Measurements from ENCODE around the gene PTX3.

The PTX3 gene

DNA sequence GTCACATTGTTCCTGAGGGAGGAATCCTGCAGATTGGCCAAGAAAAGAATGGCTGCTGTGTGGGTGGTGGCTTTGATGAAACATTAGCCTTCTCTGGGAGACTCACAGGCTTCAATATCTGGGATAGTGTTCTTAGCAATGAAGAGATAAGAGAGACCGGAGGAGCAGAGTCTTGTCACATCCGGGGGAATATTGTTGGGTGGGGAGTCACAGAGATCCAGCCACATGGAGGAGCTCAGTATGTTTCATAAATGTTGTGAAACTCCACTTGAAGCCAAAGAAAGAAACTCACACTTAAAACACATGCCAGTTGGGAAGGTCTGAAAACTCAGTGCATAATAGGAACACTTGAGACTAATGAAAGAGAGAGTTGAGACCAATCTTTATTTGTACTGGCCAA, 6.1 kb downstream of the PTX3 start:
- DNase-seq (ENCODE audit: low read depth): no peak
- no peak overlapping the region for H3K4me3 ChIP-seq (ENCODE audit: low read depth, low read length)
- TF ChIP-seq, protein P1, sequence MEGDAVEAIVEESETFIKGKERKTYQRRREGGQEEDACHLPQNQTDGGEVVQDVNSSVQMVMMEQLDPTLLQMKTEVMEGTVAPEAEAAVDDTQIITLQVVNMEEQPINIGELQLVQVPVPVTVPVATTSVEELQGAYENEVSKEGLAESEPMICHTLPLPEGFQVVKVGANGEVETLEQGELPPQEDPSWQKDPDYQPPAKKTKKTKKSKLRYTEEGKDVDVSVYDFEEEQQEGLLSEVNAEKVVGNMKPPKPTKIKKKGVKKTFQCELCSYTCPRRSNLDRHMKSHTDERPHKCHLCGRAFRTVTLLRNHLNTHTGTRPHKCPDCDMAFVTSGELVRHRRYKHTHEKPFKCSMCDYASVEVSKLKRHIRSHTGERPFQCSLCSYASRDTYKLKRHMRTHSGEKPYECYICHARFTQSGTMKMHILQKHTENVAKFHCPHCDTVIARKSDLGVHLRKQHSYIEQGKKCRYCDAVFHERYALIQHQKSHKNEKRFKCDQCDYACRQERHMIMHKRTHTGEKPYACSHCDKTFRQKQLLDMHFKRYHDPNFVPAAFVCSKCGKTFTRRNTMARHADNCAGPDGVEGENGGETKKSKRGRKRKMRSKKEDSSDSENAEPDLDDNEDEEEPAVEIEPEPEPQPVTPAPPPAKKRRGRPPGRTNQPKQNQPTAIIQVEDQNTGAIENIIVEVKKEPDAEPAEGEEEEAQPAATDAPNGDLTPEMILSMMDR (IDR thresholded peaks at IDR 0.05; ENCODE audit: insufficient read depth, low read depth, low read length, missing control alignments): no peak

DNA sequence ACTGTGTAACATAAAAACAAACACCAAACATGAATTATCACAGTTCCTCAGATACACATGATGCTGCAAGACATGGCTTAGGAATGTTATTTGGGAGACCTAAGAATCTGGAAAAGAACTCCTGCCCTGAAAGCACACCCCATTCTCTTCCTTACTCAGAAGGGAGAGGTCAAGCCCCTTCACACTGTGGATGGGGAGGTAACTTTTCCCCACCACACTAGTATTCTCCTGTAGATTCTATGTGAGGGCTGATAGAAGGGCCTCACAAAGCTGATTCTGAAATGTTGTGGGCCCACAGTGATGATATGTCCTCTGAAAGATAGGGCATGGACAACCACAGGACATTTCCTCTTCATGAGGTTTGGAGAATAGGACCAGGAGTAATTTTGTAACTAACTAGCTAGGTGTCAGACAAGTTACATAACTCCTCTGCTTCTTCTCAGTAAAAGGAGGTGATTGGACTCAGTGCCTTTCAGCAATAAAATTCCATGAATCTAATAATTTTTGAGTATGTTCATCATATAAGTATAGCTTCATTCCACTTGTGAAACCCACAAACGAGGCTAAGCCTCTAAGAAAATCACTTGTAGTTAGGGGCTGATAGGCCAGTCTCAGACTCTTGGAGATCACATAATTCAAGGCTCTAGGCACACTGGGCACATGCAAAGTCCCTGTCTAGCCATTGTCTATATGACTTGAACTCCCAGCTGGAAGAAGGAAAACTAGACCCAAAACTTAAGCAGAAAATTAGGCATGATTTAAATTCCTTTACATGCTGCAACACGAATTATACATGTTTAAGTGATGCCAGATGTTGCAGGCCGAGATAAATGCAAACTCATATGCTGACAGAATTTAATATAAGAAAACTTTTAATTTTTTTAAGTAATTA, 7.5 kb downstream of the PTX3 start:
- TF ChIP-seq, protein P1 (IDR thresholded peaks at IDR 0.05; ENCODE audit: insufficient read depth, low read depth, low read length, missing control alignments): no peak
- H3K4me3 ChIP-seq (ENCODE audit: low read depth, low read length): no peak overlapping the region
- no peak for DNase-seq (ENCODE audit: low read depth)

DNA sequence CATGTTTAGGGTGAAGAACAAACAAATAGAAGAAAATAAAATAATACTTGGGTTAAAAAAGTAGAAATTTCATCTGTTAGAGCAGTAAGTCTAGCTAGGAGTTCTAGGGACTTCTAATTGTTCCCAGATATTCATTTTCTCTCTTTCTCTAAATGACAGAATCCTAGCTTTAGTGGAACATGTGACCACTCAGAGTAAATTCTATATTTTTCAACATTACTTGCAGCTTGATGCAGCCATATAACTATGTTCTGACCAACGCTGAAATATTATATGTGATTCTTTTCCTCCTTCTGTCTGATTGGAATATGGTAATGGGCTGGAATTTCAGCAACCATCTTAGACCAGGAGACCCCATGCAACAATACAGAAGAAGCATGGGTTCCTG, 8.1 kb downstream of the PTX3 start:
- TF ChIP-seq, protein P1 (IDR thresholded peaks at IDR 0.05; ENCODE audit: insufficient read depth, low read depth, low read length, missing control alignments): no peak

DNA sequence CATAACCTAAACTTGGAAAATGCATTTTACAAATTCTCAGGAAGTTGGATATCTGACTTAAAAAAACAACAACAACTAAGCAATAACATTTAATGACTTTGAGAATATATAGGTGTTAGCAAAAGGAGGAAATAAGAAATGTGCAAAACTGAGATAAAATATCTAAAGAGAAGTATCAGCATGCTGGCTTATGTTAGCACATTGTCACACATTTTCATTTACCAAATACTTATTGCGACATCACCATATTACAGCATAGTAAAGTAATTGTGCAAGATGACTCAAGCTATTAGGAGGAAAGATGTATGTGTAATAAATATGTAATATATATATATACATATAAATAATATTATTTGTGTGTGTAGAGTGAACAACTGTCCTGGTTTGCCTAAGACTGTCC, 9.2 kb downstream of the PTX3 start:
- TF ChIP-seq, protein P1 (IDR thresholded peaks at IDR 0.05; ENCODE audit: insufficient read depth, low read depth, low read length, missing control alignments): no peak
- no peak for DNase-seq (ENCODE audit: low read depth)
- no peak overlapping the region for H3K4me3 ChIP-seq (ENCODE audit: low read depth, low read length)

More for the DNA sequence above, 8.1 kb downstream of the PTX3 start:
- no peak for DNase-seq (ENCODE audit: low read depth)
- H3K4me3 ChIP-seq (ENCODE audit: low read depth, low read length): no peak overlapping the region

DNA sequence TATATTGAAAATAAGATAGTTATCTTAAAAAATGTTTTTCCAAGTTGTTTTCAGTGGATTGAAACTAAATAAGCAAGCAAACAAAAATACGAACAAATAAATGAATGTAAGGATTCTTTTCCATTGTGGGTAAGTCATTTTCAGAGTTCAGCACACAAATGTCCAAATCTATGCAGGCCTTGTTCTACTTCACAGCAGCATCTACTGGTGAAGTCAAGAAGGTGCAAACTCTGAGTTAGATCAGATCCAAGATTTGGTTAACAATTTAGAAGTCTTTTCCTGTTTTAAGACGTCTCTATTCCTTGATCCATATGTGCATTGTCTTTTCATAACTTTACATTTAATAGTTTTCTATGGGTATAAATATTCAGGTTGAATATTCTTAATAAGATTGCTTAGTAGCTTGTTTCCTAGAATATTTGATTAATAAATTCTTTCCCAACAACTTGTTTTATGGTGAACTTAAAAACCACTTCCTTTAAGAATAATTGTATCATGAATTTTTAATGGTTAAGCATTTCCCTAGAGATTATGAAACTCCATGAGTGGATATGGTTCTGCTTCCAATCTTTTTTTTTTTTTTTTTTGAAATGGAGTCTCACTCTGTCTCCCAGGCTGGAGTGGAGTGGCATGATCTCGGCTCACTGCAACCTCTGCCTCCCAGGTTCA, 10.5 kb downstream of the PTX3 start:
- DNase-seq (ENCODE audit: low read depth): no peak
- TF ChIP-seq, protein P1 (IDR thresholded peaks at IDR 0.05; ENCODE audit: insufficient read depth, low read depth, low read length, missing control alignments): no peak
- H3K4me3 ChIP-seq (ENCODE audit: low read depth, low read length): no peak overlapping the region

DNA sequence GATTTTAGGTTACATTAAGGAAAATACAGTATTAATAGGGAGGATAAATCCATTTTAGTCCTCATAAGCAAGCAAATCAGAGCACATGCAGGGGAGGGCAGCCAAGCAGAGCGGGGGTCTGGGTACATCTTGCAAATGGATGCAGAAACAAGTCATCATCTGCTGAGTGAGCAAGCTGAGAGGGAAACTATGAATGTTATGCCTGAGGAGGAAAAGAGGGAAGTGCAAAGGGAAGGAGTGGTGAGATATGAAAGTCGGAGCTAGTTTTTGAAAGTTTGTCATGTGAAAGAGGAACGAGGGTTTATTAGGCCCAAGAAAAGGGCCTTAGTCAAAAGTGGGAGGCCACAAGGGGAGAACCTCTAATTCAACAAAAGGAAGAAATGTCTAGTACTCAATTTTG, 15.4 kb downstream of the PTX3 start:
- DNase-seq (ENCODE audit: low read depth): no peak
- H3K4me3 ChIP-seq (ENCODE audit: low read depth, low read length): no peak overlapping the region
- TF ChIP-seq, protein P1 (IDR thresholded peaks at IDR 0.05; ENCODE audit: insufficient read depth, low read depth, low read length, missing control alignments): no peak

Data from GM12865 (cell line).